Sigmoid colon (tissue), 7 donors: ENCODE measurements around the gene CEMP1. TPM values are rescaled to one million over a fixed set of nuclear protein-coding genes. Genes with fewer than 3 reads are reported as not detected.
A peak's percentile ranks its signal among the peaks of the same experiment; 100 is the strongest.
"Not testable (repeated sequence)": the region's sequence is repeated elsewhere in the genome, so short reads cannot be mapped to it uniquely, and the experiment has no call there.

Experiments used
- DNase-seq: peaks from one replicate; pipeline ENCODE4 v3.0.0-alpha.2; 2019
- H3K27ac ChIP-seq, 4 donors: fragments of 200-600 bp; sonication (generic); one replicate each; pipeline ENCODE4 v1.5.1; 2016 to 2019; ENCODE audit warnings: mild to moderate bottlenecking in 1 of 4
- H3K27me3 ChIP-seq, 3 donors: fragments of 200-600 bp; sonication (generic); one replicate each; pipeline ENCODE4 v1.5.1; 2019; ENCODE audit warnings: mild to moderate bottlenecking in 1 of 3
- H3K36me3 ChIP-seq, 4 donors: fragments of 200-600 bp; sonication (generic); one replicate each; pipeline ENCODE4 v1.5.1; 2016 to 2019
- H3K4me1 ChIP-seq, 4 donors: fragments of 200-600 bp; sonication (generic); one replicate each; pipeline ENCODE4 v1.5.1; 2017 to 2019
- H3K4me3 ChIP-seq, 4 donors: fragments of 200-600 bp; sonication (generic); one replicate each; pipeline ENCODE4 v1.5.1; 2017 to 2019; ENCODE audit warnings: mild to moderate bottlenecking in 2 of 4, moderate library complexity in 1 of 4
- H3K9me3 ChIP-seq, 4 donors: fragments of 200-600 bp in 3 of 4; sonication (generic) in 3 of 4; one replicate each; pipeline versions ENCODE4 v1.5.1 to v1.6.1; 2013 to 2019
- WGBS, 2 donors: extraction: QIAGEN DNeasy Blood & Tissue Kit; methylation state at CpG; one replicate each; pipeline ENCODE4 v1.1.7; 2013; 5-methylcytosine and 5-hydroxymethylcytosine counted together
- intact Hi-C: fragments of 100-400 bp; cut with DNase I; formaldehyde crosslinking; loops from one replicate; pipeline ENCODE4 v1.15.1; 2023
- polyA plus RNA-seq, 3 donors: library from polyadenylated mRNA; stranded (reverse); fragments of 200-250 nt; gene quantifications; one replicate each; pipeline ENCODE4 v1.2.3, GENCODE V29; 2013
- total RNA-seq, 4 donors: library from RNA; depleted of rRNA; stranded (reverse); fragments of >200 nt; gene quantifications; one replicate each; pipeline ENCODE4 v1.1.0, GENCODE V29; 2016
- TF ChIP-seq, protein P1 (sequence below), 4 experiments: fragments of 450-650 bp in 3 of 4; fragments of 200-600 bp in 1 of 4; IDR thresholded peaks; one replicate each; pipeline ENCODE4 v1.5.1; 2016 to 2019; ENCODE audit warnings: antibody characterized with exemption in 4 of 4, mild to moderate bottlenecking in 3 of 4, moderate library complexity in 2 of 4
- donor health status: healthy with polysubstance abuse.
- donor health status: Bipolar disorder and iron deficiency.
- donor health status: healthy.

Gene CEMP1
- total and polyA plus RNA-seq, 7 donors, result 0.90 to 1.2 TPM; not detected in 5

- H3K9me3 ChIP-seq, H3K27ac ChIP-seq, H3K36me3 ChIP-seq, H3K4me1 ChIP-seq, intact Hi-C loops, H3K27me3 ChIP-seq, H3K4me3 ChIP-seq: not testable (repeated sequence)
- TF ChIP-seq, protein P1, sequence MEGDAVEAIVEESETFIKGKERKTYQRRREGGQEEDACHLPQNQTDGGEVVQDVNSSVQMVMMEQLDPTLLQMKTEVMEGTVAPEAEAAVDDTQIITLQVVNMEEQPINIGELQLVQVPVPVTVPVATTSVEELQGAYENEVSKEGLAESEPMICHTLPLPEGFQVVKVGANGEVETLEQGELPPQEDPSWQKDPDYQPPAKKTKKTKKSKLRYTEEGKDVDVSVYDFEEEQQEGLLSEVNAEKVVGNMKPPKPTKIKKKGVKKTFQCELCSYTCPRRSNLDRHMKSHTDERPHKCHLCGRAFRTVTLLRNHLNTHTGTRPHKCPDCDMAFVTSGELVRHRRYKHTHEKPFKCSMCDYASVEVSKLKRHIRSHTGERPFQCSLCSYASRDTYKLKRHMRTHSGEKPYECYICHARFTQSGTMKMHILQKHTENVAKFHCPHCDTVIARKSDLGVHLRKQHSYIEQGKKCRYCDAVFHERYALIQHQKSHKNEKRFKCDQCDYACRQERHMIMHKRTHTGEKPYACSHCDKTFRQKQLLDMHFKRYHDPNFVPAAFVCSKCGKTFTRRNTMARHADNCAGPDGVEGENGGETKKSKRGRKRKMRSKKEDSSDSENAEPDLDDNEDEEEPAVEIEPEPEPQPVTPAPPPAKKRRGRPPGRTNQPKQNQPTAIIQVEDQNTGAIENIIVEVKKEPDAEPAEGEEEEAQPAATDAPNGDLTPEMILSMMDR (IDR thresholded peaks at IDR 0.05), result peak in 1 of 4 experiments; percentile 34
- DNase-seq, result peak; percentile 77
- 2 to 6% methylated on average over 2 of the region's 4 CpGs for WGBS, 2 donors
These were observed 29.6 kb upstream of the CEMP1 start for GRCh38 chr16:2560798-2561133.

- WGBS, 2 donors, result 52 to 86% methylated on average over 9 to 10 of the region's 17 CpGs
- peak; percentile 46 for DNase-seq
- H3K36me3 ChIP-seq, H3K4me1 ChIP-seq, H3K9me3 ChIP-seq, H3K27me3 ChIP-seq, intact Hi-C loops, H3K4me3 ChIP-seq, H3K27ac ChIP-seq: not testable (repeated sequence)
These were observed 29.1 kb upstream of the CEMP1 start for GRCh38 chr16:2560131-2560797.

DNA sequence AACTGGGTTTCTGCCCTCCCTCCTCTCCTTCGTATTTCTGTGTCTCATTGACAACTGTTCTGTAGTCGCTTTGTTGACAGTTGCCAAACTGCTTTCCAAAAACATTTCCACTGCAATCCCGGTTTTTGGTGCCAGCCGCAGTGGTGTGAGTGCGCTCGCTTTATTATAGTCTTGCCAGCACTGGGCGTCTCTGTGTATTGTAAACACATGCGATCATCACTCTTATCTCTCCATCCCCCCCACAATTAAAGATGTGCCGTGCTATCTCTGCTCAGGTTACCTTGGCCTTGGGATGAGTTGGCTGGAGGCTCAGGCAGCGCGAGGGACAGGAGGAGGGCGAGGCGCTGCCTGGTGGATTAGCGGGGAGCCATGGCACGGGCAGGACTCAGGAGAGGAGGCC is 25.9 kb upstream of the CEMP1 start:
- H3K4me1 ChIP-seq, intact Hi-C loops, H3K27ac ChIP-seq, DNase-seq, H3K4me3 ChIP-seq, H3K27me3 ChIP-seq, H3K36me3 ChIP-seq, H3K9me3 ChIP-seq: not testable (repeated sequence)
- WGBS, 2 donors, result 88 to 90% methylated on average over 6 of the region's 15 CpGs

DNA sequence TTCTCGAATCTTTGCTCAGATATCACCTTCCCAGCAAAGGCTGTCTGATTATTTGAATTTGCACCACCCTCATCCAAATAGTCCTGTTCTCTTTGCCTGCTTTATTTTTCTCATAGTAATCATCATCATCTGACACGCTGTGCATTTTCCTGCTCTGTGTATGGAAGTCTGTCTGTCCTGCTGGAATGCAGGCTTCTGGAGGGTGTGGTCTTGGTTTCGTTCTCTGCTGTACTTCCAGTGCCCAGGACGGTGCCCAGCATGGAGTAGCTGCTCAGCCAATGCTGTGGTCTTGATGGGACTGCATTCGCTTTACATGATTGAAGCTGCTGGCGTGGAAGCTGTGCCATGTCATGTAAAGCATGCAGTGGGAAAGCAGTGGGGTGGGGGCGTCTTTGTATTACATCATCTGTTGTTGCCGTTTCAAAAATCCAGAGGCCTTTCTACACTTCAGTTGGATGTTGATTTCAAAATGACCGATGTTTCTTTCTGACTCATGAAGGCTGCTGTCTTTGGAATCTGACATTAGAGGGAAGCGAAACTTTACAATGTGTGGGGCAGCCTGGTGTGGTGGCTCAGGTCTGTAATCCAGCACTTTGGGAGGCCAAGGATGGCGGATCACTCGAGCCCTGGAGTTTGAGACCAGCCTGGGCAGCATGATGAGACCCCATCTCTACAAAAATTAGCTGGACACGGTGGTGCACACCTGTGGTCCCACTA is 23.7 kb upstream of the CEMP1 start:
- DNase-seq, H3K27me3 ChIP-seq, H3K4me1 ChIP-seq, H3K27ac ChIP-seq, H3K36me3 ChIP-seq, H3K4me3 ChIP-seq, H3K9me3 ChIP-seq, intact Hi-C loops: not testable (repeated sequence)
- no CpG with 5 or more reads among the region's 13 CpGs for WGBS, 2 donors

DNA sequence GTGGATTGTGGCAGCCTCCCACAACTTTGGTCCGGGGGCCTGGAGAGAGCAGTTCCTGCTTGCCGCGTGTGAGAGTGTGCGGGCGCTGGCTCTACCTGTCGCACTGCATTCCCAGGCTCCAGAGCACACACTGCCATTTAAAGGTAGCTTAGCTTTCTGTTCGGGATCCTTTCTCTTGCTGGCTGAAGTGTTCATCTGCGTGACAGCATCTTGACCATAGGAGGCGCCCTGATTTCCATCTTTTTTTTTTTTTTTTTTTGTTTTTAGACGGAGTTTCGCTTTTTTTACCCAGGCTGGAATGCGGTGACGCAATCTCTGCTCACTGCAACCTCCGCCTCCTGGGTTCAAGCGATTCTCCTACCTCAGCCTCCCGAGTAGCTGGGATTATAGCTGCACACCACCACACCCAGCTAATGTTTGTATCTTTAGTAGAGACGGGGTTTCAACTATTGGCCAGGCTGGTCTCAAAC is 20.2 kb upstream of the CEMP1 start:
- intact Hi-C loops, result not testable (repeated sequence)

DNA sequence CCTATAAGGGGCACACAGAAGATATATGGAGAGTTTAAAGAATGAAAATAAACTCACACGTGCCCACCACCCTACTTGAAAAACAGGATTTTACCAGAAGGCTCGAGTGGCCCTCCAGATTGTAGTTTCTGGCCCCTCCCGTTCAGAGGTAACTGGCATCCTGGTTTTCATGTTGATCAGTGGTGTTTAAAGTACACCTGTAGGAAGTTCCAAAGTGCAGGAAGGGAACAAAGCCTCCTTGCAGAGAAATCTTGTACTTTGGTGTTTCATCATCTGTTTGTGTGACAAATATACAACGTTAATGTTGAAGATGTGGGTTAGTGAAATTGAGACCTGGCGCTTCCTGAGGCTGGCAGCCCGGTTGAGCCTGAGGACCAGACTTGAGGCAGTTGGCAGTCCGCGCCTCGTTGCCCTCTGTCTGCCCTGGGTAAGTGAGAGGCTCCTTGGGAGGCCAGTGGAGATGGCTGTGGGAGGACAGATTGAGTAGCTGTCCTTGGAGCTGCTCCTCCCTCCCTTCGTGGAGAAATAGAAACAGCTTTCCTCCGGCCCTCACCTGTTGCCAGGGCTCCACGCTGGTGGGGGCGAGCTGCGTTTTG is 19.2 kb upstream of the CEMP1 start:
- H3K27me3 ChIP-seq, H3K36me3 ChIP-seq, H3K4me3 ChIP-seq, H3K27ac ChIP-seq, DNase-seq, H3K9me3 ChIP-seq, intact Hi-C loops, H3K4me1 ChIP-seq: not testable (repeated sequence)
- WGBS, 2 donors, result no CpG with 5 or more reads among the region's 14 CpGs

More for the DNA sequence above, 20.2 kb upstream of the CEMP1 start:
- H3K27ac ChIP-seq, H3K4me1 ChIP-seq, H3K36me3 ChIP-seq, H3K9me3 ChIP-seq, H3K27me3 ChIP-seq, H3K4me3 ChIP-seq: not testable (repeated sequence)
- 26 to 70% methylated on average over 11 of the region's 17 CpGs for WGBS, 2 donors
- DNase-seq, result peak; percentile 25

DNA sequence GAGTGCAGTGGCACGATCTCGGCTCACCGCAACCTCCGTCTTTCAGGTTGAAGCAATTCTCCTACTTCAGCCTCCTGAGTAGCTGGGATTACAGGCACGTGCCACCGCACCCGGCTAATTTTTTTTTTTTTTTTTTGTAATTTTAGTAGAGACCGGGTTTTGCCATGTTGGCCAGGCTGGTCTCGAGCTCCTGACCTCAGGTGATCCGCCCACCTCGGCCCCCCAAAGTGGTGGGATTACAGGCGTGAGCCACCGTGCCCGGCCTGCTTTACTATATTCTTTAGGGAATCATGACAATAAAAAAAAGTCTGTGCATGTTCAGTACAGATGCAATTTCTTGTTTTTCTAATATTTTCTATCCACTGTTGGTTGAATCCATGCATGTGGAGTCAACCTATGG is 12.6 kb upstream of the CEMP1 start:
- H3K27ac ChIP-seq, H3K4me3 ChIP-seq, DNase-seq, H3K27me3 ChIP-seq, H3K36me3 ChIP-seq, intact Hi-C loops, H3K9me3 ChIP-seq: not testable (repeated sequence)
- peaks cover 0 to 37% (median 31%) of the 10 kb centered on the region in 4 donors for H3K4me1 ChIP-seq
- WGBS, 2 donors, result 89 to 94% methylated on average over 14 of the region's 14 CpGs

DNA sequence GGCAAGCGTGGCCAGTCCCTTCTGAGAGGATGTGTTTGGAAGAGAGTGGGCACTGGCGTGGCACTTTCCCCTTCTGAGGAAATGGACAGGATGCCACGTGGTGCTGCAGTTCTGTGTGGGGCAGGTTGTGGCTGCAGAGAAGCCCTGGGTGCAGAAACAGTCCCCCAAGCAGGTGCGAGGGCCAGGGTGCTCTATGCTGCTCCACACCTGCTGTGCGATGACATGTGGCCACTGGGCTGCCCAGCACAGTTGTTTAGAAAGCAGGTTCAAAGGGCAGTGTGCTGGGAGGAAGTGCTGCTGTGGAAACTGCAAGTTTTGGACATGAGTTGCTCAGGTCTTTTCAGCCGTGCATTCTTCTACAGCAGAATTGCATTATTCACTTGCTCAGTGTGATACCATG is 10.2 kb upstream of the CEMP1 start:
- 25 to 57% methylated on average over 6 of the region's 6 CpGs for WGBS, 2 donors
- H3K27me3 ChIP-seq, intact Hi-C loops, H3K27ac ChIP-seq, H3K9me3 ChIP-seq, H3K4me3 ChIP-seq, DNase-seq, H3K36me3 ChIP-seq: not testable (repeated sequence)
- peaks cover 0 to 44% (median 39%) of the 10 kb centered on the region in 4 donors for H3K4me1 ChIP-seq

DNA sequence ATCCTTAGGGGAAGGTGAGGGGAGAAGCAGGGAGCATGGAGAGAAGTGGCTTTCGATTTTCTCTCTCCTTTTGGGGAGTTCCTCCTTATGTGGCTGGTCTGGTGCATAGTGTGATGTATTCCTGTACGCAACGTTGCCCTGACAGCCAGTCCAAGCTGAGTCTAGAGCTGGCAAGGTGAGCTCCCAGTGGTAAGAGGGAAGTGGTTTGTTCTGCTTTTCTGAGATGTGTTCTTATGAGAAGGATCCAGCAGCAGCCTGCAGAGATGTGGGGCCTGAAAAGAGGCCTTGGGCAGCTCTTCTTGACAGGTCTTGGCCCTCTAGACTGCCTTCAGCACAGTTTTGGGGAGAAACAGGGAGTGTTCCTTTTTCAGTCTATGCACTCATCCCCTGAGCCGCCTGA is 9.7 kb upstream of the CEMP1 start:
- H3K36me3 ChIP-seq, H3K9me3 ChIP-seq, H3K27ac ChIP-seq, intact Hi-C loops, H3K4me3 ChIP-seq, DNase-seq, H3K27me3 ChIP-seq: not testable (repeated sequence)
- 48 to 53% methylated on average over 4 of the region's 4 CpGs for WGBS, 2 donors
- H3K4me1 ChIP-seq, result peaks cover 0 to 45% (median 40%) of the 10 kb centered on the region in 4 donors
